HG03097 (cell line): ENCODE measurements around the gene TINCR.
"Not testable (repeated sequence)": the region's sequence is repeated elsewhere in the genome, so short reads cannot be mapped to it uniquely, and the experiment has no call there.

Source experiments
- ATAC-seq: cut with Tn5 transposase; IDR thresholded peaks from one replicate; pipeline ENCODE4 v1.9.1; 2021; ENCODE audit not compliant: unreplicated experiment, low FRiP score

TINCR gene

GRCh38 chr19:5567360-5567969 is at the start of gene TINCR:
TINCR (minus strand) TSS chr19:5567953.
- ATAC-seq, result no peak

DNA sequence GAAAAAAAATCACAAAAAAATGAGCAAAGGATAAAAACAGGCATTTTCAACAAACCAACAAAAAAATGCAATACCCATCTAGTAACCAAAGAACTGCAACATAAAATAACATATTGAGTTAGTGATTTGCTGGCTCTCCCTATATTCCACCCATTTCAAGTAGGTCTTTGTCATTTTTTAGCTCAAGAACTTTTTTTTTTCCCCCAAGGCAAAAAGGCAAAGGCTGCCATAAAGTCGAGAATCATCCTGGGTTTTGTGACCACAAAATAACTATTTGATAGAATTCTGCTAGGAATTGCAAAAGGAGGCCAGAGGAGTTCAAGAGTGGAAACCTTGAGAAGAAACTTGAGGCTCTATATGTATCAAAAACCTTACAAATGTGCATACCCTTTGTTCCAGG is 49.3 kb upstream of the TINCR start:
- no peak for ATAC-seq

DNA sequence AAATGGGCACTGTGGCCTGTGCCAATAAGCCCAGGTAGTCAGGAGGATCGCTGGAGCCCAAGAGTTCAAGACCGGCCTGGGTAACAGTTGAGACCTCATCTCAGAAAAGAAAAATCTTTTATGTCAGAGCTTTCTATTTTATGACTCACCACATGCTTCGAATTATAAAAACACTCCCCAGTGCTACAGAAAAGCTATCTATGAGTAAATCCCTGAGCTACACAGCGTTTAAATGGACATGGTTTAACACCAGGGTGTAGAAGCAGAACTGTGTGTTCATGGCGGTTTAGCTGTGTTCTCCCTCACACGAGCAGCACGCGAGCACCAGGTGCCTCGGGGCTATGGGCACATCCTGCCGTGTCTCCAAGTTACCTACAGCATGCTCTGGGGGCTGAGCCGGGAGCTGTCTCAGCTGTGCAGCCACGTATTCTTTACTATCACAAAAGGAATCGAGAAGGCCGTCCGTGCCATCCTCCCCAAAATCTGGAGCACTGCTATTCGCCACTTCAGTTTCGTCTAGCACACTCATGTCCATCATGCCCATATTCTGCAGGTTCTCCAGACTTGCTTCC is 48.1 kb upstream of the TINCR start:
- no peak for ATAC-seq

GRCh38 chr19:5612891-5613865 is 45.4 kb upstream of the TINCR start:
- no peak for ATAC-seq

- no peak for ATAC-seq
Measured at GRCh38 chr19:5609881-5610448, 42.2 kb upstream of the TINCR start.

DNA sequence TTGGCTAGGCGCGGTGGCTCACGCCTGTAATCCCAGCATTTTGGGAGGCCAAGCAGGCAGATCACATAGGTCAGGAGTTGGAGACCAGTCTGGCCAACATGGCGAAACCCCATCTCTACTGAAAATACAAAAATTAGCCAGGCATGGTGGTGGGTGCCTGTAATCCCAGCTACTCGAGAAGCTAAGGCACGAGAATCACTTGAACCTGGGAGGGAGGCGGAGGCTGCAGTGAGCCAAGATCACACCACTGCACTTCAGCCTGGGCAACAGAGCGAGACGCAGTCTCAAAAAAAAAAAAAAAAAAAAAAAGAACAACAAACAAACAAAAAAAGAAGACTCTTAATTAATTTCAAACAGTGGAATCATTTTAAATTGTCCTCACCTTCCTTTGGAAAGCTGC is 41.0 kb upstream of the TINCR start:
- not testable (repeated sequence) for ATAC-seq

- ATAC-seq, result no peak
Measured at GRCh38 chr19:5608291-5608690, 40.5 kb upstream of the TINCR start.

- ATAC-seq, result no peak
Measured at GRCh38 chr19:5607318-5608275, 39.8 kb upstream of the TINCR start.

DNA sequence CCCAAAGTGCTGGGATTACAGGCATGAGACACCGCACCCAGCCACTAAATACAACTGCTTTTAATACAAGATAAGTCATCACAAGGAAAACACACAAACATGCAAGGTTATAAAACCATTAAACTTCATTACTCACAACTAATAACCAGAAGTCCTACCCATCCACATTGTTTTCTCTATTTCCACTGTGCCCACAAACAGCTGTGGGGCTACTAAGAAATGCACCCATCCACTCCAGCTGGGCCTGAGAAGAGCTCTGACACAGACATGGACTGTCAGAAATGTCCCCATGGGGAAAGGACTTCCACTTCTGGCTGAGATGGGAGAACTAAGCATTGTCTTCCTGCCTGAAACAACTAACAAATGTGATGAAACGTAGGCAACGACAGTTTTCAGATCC is 37.6 kb upstream of the TINCR start:
- no peak for ATAC-seq

DNA sequence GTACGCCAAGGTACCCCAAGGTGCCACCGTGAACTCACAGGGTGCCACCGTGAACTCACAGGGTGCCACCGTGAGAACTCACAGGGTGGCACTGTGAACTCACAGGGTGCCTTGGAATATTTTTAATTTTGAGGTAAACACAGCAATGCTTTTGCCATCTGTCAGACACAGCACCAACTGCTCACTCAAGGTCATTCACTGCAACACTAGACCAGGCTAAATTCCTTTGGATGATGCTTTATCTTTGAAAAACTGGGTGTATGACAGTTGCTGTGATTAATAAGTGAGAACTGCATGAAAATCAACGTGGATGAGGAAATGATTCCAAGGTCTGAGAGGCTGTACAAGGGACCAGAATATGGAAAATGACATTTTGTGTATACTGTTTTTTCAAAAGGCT is 35.9 kb upstream of the TINCR start:
- ATAC-seq, result no peak

GRCh38 chr19:5600797-5601196 is 33.0 kb upstream of the TINCR start:
- no peak for ATAC-seq

GRCh38 chr19:5595745-5596144 is 28.0 kb upstream of the TINCR start:
- no peak for ATAC-seq

DNA sequence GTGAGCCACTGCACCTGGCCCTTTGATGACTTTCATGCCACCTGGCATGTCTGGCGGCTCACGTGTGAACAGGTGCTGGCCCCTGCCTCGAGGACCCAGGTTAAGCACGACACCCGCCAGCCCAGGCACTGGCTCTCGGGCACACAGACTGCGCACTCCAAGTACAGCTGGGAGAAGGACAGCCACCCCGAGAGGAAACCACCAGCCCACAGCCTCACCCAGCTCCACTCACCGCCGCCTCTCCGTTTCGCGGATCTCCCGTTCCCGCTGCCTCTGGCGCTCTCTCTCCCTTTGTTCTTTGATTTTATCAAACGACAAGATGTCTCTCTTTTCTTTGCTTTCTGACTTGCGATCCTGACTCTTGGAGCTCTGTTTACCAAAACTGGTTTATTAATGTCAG is 27.4 kb upstream of the TINCR start:
- ATAC-seq, result no peak

DNA sequence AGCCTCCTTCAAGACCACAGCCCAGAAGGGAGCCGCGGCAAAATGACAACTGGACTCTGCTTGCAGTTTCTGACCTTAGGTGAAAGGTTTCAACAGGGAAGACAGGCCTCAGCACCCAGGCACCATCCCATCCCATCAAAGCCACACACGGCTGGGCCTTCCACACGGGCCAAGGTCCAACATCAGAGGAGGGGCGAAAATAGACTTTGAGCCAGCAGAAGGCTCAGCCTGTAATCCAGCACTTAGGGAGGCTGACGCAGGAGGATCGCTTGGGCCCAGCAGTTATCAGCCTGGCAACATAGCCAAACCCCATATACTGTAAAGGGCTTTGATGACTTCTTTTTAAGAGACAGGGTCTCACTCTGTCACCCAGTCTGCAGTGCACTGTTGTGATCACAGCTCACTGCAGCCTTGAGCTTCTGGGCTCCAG is 26.8 kb upstream of the TINCR start:
- ATAC-seq, result no peak

DNA sequence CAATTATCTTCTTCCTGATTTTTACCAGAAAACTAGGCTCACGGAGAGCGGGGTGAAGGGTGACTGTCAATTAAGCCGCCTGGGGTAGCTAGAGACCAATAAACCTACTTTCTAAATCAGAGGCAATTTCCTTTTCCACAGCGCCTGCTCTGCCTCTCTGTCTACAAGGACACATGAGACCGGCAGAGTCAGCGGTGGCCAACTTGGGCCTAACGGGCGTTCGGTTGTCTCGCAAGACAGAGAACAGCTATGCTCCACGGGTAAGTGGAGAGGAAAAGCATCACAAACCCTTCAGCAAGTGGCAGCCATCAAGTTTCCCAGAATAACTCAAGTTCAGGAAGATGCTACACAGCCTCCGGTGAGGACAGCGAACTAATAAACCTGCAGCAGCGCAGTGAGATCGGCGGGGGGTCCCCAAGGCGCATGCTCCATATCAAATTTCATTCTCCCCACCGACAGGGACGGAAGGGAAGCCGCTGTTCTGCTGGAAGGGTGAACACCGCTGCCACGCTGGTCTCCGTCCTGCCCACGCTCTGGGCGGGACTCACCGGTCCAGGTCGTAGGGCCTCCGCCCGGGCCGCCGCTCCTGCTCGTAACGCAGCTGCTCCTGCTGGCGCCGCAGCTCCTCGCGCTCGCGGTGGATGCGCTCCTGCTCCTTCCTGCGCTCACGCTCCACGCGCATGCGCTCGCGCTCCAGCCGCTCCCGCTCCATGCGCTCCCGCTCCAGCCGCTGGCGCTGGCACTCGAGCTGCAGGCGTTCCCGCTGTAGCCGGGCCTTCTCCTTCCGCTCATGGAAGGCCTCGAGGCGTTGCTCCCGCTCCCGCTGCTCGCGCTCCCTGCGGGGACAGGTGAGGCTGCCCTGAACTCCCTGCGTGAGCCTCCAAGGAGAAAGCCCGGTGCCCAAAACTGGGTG is 25.8 kb upstream of the TINCR start:
- ATAC-seq, result no peak

DNA sequence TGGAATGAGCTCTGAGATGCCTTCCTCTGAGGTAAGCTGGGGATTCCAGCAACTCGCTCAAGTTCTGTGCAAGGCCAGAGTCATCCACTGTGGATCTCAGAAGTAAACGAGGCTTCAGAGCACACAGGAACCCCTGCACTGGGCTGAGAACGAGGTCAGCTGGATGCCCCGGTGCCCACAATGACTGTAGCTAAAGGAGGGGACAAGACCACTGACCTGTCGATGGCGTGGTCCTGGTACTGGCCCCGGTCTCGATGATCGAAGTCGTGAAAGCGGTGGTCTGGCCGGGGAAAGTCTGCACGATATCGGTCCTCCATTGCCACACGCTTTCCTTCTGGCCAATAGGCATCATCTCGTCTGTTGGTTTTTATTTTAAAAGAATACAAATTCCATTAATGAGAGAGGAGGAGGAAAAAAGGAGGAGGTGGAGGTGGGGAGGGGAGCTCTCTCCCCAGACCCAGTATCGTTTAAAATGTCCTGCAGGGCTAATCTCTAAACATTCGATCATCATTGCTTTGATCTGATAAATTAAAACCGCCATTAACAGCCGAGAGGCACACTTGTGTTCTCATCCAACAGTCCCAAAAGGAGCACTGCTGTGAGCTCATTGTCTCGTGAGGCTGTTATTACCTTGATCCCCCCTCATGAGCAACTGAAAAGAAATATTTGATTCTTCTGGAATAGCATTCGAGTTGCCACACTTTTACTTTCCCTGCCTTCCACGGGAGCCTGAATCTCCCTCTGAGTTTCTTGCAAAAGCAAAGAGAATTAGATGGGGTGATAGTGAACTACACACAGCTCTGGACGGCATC is 25.0 kb upstream of the TINCR start:
- ATAC-seq, result no peak

DNA sequence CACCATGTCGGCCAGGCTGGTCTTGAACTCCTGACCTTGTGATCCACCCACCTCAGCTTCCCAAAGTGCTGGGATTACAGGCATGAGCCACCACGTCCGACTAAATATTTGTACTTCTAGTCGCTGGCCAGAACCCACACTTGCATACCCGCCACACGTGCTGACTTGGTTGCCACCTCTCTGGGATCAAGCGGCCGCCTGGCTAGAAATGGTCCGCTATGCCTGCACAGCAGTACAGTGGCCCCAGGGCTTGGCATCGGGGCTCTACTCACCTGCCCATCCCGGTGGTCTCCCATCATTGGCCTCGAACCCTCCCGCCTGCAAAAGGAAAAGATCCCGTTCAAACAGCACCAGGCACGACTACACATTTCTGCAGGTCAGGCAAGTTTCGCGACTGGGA is 23.7 kb upstream of the TINCR start:
- no peak for ATAC-seq

- ATAC-seq, result no peak
Measured at GRCh38 chr19:5590865-5591154, 23.1 kb upstream of the TINCR start.
